ENCODE data around the gene TMCC1.
"Not testable (repeated sequence)": the region's sequence is repeated elsewhere in the genome, so short reads cannot be mapped to it uniquely, and the experiment has no call there.

The TMCC1 gene

DNA sequence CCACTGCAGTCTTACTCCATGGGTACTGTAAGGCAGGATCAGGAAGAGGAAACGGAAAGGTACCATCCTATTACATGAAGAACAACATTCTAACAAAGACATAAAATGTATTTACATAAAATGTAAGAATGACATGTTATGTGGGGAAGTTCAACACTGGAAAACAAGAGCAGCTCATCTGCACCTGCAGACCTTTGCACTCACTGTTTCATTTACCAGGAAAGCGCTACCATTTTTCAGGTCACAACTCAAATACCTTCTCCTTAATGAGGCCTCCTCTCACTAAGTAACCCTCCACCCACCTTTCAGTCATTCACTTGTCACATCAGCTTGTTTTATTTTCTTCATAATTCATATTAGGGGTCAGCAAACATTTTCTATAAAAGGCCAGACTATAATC, 2.6 kb downstream of the TMCC1 start:
- no peak for DNase-seq

DNA sequence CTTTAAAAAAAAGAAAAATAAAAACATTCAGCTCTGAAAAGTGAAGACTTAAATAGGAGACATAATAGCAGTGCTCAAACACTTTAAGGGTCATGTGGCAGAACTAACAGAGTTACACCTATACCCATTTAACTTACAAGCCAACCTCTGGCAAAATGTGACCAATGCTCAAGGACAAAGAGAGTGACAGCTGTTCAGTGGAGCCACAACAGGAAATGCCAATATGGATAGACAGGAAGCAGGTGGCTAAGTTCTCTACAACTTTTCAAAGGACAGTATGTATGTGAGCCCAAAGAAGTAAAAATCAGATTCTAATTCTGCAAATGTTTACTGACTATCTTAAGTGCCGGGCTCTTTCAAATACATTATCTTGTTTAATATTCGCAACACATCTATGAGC, 3.4 kb downstream of the TMCC1 start:
- DNase-seq: no peak

DNA sequence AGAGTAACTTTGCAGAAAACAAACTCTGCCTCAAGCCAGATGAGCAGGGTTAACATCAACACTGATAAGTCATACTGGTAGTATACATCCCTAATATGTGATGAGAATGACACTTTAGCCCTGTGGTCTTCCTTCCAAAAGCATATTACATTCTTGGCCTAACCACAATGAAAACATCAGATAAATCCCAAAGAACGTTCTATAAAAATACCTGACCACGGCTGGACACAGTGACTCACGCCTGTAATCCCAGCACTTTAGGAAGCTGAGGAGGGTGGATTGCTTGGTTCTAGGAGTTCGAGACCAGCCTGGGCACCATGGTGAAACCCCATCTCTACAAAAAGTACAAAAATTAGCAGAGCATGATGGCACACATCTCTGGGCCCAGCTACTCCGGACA, 4.7 kb downstream of the TMCC1 start:
- DNase-seq: no peak

DNA sequence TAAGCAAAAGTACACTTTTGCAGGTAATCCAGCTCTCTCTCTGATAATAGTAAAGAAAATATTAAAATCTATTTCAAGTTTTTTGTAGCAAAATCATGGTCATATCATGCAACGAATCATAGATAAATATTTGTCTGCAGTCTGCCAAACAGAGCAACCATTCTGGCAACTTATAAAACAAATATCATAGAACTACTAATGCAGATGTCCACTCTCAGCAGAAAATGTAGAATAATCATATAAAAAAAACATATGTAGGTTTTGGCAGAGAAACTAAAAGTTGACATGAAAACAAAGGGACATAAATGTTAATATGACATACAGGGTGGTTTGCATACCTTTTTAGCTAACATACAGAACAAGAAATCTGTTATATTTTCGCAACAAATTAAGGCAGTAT, 12.2 kb downstream of the TMCC1 start:
- no peak for DNase-seq

DNA sequence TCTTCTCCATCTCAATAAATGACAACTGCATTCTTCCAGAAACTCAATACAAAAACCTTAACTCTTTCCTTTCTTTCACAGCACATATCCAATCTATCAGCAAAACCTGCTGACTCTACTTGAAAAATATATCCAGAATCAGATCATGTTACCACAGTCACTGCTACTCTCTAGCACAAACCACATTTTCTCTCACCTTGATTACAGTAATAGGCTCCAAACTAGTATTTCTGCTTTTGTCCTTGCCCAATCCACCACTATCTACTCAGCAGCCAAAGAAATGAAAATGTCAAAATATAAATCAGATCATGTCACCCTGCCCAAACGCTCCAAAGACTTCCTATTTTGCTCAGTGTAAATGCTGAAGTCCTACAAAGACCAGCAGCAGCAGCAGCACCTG, 15.2 kb downstream of the TMCC1 start:
- no peak for DNase-seq

DNA sequence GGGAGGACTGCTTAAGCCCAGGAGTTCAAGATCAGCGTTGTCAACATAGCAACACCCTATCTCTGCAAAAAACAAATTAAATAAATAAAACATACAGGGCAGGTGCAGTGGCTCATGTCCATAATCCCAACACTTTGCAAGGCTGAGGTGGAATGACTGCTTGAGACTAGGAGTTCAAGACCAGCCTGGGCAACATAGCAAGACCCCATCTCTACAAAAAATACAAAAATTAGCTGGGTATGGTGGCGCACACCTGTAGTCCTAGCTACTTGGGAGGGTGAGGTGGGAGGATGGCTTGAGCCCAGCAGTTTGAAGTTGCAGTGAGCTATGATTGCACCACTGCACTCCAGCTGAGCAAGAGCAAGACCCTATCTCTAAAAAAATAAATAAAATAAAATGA, 19.0 kb downstream of the TMCC1 start:
- not testable (repeated sequence) for DNase-seq

DNA sequence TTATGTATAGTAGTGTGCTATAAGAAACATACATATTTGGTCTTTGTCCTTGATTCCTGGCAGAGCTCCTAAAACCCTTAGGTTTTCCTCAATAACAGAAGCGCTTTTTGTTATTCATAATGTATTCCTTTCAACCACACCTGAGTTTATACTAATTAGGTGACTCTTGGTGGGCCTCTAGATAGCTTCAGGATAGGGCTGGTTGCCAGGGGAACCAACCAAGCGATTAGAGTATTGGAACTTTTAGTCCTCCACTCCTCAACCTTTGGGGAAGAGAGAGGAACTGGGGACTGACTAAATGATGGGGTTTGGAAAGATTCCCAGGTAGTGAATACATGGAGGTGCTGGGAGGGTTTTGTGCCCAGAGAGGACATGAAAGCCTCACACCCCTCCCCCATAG, 24.6 kb downstream of the TMCC1 start:
- DNase-seq: no peak

DNA sequence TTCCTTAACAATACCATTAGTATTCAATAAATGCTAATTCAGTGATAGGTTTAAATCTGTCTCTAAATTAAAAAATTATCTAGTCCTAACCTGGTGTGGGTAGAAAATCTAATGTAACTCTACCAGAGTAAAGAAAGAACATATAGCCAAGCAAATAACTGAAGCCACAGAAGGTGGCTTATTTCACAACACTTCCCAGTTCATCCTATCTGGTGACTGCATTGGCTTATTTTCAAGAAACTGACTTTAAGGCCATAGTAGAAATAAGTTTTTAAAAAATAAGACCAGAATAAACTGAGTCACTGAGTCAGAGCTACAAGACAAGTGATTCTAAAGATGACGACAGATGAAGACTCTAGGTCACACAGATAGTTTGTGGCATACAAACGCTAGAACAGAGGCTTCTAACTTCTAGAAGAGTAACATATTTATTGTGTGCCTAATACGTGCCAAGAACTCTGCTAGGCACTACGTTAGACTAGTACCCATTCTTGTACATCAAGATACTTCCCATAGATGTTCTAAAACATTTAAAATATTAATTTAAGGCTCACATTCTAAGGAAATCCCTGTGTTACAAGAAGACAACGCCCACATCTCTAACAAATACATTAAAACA, 25.9 kb downstream of the TMCC1 start:
- DNase-seq: no peak

DNA sequence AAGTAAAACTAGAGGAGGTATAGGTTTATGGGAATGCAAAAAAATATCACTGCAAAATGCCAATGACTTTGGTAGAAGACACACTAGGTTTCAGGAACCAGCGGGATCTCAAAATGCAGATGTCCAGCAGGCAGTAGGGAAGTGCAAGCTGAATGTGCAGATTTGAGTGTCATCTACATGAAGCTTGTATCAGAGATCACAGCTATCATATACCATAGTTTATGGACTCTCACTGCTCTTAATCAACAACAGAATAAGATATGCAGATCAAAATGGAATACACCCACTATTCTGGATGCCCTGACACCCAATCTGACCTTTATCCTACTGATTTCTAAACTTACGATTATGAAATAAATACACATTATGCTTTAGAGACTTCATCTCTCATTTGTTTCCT, 27.7 kb downstream of the TMCC1 start:
- DNase-seq: no peak

DNA sequence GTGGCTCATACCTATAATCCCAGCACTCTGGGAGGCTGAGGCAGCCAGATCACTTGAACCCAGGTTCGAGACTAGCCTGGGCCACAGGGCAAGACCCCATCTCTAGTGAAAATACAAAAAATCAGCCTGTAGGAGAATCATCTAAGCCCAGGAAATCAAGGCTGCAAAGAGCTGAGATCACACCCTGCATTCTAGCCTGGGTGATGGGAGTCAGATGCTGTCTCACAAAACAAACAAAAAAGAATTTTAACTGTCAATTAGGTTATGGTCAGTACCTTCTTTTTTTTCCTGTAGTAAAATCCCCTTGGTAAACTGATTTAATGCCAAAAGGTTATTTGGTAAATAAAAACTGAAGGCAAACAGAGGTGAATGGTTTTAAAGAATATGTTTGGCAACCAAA, 29.0 kb downstream of the TMCC1 start:
- DNase-seq: no peak

DNA sequence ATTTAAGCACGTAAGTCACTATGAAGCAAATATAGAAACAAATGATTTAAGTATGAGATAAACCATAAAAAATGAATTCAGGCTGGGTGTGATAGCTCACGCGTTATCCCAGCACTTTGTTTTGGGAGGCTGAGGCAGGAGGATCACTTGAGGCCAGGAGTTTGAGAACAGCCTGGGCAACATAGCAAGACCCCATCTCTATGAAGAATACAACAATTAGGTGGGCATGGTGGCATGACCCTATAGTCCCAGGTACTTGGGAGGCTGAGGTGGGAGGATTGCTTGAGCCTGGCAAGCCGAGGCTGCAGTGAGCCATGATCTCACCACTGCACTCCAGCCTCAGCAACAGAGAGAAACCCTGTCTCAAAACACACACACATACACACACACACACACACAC, 34.2 kb downstream of the TMCC1 start:
- no peak for DNase-seq

DNA sequence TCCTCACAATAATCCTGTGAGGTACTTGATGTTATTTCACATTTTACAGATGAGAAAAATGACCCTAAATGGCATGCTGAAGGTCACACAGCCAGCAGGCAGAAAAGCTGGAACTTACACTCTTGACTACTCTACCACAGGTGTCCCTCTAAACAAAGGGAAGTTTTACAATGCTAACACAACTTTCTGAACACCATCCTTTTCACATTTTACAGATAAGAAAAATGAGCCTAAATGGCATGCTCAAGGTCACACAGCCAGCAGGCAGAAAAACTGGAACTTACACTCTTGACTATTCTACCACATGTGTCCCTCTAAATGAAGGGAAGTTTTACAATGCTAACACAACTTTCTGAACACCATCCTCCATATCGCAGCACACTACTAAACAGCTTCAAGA, 35.6 kb downstream of the TMCC1 start:
- no peak for DNase-seq

DNA sequence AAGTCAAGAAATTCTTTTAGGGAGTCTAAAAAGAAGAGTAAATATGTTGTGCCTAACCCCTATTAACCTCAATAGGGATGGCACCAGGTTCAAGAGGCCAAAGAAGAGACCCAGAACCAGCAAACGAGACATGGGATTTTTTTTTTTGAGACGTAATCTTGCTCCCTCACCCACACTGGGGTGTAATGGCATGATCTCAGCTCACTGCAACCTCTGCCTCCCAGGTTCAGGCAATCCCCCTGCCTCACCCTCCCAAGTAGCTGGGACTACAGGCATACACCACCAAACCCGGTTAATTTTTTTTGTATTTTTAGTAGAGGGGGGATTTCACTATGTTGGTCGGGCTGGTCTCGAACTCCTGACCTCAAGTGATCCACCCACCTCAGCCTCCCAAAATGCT, 36.7 kb downstream of the TMCC1 start:
- not testable (repeated sequence) for DNase-seq

DNA sequence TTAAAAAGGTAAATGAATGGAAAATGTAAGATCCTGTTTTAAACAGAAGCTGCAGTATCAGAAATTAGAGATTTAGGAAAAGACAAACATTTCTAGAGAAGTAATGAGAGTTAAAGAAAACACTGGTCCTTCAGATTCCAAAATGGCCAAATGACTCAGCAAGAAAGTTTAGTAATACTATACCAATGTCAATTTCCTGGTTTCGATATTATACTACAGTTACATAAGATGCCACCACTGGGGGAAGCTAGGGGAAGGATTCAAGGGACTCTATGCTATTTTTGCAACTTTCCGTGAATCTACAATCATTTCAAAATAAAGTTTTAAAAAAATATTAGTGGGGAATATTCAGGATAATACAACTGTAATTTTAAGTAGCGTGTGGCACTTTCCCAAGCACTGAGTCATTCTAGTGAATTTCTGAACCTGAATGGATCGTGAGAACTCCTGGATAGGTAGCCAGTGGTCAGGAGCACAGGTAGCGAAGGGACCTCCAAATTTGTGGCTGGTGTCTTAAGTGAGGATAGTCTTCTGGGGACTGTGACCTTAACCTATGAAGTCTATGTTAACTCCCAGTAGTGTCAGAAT, 37.6 kb downstream of the TMCC1 start:
- no peak for DNase-seq

DNA sequence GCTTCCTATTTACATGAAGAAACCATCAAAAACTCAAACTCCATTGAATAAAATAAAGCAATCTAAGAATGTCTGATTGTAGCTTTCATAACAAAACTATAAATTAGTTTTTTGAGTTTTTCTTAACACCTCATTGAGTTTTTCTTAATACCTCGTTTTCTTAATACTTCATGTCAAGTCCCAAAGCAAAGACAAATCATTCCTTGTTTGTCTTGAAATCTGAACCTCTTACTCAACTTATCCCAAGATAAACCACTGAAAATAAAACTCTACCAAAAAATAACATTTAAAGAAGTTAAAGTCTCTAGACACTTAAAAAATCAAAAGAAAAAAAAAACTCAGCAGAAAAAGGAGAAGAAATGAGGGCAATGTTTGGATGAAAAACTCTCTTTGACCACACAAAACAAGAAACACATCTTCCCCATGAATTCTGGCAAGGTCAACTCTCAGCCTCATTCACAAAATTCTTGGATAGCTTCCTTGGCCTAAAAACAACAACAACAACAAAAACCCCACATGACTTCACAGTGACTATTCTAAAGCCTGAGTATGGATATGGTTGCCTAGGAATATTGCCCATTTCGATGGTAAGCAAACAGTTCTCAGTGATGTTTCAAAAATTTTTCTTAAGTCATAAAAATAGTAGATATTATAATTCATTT, 38.2 kb downstream of the TMCC1 start:
- no peak for DNase-seq

DNA sequence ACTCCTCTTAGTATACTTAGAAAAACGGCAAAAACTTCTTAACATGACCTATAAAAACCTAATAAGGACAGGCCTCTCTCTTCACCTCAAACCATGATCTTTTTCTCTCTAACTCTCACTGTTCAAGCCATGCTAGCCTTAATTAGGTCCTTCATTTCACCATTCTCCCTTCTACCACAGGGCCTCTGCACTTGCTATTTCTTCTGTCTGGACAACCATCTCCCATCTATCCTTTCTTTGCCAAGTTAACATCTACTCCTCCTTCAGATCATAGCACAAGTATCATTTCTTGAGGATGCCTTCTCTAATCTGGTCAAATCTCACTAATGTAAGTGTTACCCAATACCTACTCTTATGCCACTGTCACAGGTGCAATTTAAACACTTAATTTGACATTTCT, 39.1 kb downstream of the TMCC1 start:
- DNase-seq: no peak

DNA sequence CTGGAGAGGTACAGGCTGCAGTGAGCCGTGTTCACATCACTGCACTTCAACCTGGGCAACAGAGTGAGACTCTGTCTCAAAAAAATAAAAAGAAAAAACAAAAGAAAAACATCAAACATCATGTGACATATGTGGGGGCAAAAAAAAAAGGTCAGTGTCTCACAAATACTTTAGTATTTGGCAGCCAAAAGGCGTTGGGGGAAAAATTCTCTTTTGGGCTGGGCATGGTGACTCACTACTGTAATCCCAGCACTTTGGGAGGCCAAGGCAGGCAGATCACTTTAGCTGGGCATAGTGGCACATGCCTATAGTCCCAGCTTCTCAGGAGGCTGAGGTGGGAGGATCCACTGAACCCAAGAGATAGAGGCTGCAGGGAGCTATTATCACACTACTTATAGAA, 47.6 kb downstream of the TMCC1 start:
- DNase-seq: no peak

DNA sequence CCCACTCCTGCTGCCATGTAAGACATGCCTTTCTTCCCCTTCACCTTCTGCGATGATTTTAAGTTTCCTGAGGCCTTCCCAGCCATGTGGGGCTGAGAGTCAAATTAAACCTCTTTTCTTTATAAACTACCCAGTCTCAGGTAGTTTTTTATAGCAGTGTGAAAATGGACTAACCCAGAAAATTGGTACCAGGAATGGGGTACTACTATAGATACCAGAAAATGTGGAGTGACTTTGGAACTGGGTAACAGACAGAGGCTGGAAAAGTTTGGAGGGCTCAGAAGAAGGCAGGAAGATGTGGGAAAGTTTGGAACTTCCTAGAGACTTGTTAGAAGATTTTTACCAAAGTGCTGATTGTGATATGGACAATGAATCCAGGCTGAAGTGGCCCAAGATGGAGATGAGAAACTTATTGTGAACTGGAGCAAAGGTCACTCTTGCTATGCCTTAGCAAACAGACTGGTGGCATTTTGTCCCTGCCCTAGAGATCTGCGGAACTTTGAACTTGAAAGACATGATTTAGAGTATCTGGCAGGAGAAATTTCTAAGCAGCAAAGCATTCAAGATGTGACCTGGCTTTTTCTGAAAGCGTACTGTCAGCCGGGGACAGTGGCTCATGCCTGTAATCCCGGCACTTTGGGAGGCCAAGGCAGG, 52.7 kb downstream of the TMCC1 start:
- no peak for DNase-seq

DNA sequence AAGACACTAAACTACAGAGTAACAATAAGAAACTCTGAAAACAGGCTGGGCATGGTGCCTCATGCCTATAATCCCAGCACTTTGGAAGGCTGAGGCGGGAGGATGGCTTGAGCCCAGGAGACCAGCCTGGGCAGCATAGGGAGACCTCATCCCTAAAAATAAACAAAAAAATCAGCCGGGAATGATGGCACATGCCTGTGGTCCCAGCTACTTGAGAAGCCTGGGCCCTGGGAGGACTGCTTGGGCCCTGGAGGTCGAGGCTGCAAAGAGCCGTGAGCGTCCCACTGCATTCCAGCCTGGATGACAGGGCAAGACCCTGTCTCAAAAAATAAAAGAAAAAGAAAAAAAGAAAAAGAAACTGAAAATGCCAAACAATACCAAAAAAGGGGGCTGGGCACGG, 55.4 kb downstream of the TMCC1 start:
- DNase-seq: no peak

DNA sequence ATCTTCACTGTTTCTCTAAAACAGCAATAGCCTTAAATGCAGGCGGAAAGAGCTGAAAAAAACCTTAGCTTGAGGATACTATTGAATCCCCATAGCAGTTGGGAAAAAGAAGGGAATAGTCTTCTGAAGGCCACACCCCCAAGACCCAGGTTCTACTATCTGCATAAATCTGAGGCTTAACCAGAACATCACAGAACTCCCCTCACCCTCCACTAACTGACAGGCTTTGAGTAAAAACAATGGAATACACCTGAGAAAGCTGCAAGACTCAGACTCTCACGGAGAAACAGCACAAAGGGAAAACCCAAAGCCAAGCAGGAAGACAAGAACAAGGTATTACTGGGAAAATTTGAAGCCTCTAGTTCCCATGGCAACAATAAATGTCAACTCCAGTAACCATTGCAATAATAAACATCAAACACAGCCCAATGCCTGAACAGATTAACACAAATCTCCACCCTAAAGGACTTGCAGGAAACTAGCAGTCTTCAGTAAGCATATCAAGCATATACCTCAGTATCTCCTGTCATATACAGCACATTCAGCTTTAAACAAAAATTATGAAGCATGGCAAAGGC, 56.4 kb downstream of the TMCC1 start:
- DNase-seq: no peak

DNA sequence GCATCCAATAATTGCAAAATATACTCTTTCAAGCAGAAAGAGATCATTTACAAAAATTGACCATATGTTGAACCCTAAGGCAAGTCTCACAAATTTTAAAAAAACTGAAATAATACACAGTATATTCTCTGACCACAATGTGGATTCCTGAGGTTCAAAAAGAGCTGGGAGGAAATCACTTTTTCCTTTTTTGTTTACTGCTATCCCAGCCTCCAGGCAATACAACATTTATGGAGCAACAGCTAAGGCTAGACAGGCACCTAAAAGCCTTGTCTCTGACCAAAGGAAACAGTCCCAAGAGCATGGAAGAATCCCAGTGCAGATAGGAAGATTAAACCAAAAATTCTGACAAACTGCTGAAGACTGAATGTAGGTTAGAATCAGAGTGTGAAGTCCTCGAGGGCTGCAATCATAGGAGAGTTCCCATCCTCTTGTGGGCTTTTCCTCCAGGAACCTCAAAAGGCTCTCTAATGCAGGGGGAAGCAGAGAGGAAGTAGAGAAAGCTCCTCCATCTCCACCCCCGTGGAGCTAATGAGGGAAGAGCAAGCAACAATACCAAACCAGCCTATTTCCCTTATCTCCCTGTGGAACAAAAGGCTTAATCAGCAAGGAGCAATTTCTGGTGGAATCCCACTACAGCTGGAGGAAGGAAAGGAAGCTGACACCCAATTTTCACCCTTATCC, 57.0 kb downstream of the TMCC1 start:
- DNase-seq: no peak

DNA sequence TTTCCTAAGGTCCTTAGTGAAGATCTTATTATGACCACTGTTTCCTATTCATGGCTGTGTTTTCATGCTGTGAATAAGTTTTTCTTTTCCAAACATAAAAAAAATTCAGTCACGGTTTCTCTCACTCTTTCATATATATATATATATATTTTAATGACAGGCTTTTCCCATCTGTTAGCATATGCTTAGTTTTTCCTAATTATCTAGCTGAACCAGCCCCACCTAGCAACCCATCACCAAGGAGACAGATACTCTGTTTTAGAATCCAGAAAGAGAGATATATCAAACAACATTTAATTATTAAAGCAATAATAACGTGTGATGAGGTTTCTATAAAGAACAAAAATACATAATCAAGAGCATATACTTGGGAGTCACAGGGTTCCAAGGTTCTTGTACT, 58.3 kb downstream of the TMCC1 start:
- DNase-seq: no peak

DNA sequence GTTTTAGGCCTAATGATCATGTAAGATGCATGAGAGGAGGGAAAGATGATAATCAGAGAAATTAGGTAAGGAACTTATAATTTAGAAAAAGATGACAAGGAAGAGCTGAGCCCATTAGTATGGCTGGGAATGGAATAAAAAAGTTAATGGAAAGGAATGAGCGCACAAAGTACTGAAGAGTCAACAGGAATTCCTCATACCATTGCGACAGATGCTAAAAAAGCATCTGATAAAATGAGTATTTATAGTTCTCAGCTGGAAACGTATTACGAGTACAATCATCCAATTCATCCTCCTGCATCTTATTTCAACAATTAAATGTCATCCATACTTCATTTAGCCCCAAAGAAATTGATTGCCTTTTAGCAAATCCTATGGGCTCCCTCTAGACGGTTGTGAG, 58.9 kb downstream of the TMCC1 start:
- no peak for DNase-seq
